GM19467 (cell line): ENCODE results near the gene CDC123.
"Not testable (repeated sequence)": the region's sequence is repeated elsewhere in the genome, so short reads cannot be mapped to it uniquely, and the experiment has no call there.

Experiments used
- ATAC-seq: cut with Tn5 transposase; IDR thresholded peaks from one replicate; pipeline ENCODE4 v1.9.1; 2021; ENCODE audit warnings: mild to moderate bottlenecking, moderate library complexity; ENCODE audit not compliant: unreplicated experiment

The CDC123 gene, protein sequence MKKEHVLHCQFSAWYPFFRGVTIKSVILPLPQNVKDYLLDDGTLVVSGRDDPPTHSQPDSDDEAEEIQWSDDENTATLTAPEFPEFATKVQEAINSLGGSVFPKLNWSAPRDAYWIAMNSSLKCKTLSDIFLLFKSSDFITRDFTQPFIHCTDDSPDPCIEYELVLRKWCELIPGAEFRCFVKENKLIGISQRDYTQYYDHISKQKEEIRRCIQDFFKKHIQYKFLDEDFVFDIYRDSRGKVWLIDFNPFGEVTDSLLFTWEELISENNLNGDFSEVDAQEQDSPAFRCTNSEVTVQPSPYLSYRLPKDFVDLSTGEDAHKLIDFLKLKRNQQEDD

DNA sequence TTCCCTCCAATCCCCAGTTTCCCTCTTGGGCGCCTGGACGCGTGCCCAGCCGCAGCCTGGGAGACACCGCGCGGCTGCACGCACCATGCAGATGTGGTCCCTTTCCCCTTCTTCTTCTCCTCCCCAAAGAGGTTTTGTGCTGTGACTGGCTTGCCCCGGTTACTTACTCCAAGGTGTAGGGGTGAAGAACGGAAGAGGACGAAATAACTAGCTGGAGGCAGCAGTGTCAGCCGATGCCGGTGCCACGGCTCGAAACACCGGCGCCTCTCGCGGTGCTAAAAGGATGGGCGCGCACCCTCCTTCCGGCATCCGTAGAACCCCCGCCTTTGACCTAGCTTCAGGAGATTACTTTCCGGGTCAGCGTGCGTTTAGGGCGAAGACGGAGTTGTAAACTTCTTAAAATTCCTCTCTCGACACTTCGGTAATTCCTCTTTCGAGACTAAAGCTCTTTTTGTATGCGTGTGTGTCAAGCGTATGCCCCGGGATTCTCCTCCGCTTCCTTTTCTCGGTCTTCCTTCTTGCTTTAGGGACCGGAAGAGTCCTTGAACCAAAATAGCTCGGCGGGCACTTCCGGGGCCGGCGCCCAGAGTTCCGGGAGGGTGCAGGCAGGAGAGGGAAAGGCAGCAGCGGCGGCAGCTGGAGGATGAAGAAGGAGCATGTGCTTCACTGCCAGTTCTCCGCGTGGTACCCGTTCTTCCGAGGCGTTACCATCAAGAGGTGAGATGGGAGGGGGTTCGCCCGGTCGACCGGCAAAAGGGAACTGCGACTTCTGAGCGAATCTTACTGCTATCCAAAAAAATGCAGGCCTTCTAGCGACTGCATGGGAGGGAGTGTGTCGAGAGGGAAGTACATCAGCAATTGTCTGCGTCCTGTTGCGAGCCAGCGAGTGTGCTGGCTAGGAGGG, at the start of gene CDC123, which contains the start of gene NUDT5:
CDC123 (plus strand) TSS at position 586 of the 904 bp plus-strand sequence; CDS start at position 644, 58 bp downstream.
NUDT5 (minus strand) TSS at position 289 of the 904 bp plus-strand sequence. CDS start 9,600 bp downstream, outside the sequence.
- peak; percentile 79 for ATAC-seq

DNA sequence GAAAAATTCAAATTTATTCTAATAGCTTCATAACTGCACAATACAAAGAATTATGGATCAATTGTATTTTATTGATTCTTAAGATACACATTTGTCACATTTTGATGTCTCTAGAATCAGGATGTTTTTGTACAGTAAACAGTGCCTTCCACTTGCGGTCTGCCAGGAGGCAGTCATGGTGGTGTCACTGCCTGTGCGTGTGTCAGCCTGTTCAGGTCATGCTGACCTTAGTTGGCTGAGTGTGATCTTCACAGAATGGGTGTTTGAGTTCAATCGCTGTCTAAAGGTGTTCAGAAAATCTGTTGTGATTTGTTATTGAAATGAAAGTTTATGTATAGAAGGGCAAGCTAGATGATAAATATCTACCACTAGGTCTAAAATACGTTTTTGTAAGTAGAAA, 45.8 kb upstream of the CDC123 start:
- no peak for ATAC-seq

DNA sequence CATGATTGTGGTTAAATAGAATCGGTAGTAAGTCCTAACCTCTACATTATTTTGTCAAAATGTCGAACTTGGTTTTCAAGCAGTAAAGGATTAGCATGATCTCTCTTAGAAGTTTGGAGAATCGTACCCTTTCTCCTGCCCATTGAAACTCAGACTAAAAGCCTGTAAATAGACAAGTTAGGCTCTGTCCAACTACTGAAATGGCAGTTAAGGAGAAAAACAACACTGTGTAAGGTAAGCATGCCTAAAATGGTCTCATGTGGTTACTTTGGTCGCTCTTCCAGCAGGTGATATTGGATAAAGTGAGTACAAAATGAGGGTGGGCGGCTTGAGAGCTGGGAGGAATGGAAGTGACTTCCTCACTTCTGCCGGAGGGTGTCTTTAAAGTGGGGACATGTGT, 41.5 kb upstream of the CDC123 start:
- no peak for ATAC-seq

DNA sequence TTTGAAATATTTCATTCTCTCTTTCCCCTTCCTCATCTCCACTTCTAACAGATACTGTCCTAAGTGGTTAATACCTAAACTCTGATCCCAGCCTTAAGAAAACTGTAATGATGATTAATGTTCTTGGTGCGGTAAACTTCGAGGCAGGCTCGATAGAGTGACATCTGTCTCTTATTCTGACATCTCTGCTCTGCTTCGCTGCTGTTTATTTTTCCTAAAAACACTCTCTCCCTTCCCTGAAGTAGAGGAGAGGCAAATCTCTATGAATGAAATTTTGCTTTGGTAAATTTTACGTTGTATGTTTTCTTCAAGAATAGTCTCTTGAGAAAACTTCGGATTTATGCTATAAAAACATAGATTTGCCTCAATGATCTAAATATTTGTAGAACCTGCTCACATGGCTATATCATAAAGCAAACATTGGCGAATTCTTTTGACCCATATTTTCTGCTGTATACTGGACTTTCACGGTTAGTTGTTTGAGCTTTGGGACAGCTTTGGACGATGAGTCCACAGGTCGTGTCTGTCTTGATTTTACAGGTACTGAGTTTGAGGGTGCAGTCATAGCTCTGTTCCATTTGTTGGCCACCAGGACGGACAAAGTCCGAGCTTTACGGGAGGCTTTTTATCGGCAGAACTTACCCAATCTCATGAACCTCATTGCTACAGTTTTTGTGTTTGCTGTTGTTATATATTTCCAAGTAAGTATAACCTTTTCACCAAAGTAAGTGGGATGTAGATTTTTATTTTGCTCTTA, 39.4 kb upstream of the CDC123 start:
- no peak for ATAC-seq

DNA sequence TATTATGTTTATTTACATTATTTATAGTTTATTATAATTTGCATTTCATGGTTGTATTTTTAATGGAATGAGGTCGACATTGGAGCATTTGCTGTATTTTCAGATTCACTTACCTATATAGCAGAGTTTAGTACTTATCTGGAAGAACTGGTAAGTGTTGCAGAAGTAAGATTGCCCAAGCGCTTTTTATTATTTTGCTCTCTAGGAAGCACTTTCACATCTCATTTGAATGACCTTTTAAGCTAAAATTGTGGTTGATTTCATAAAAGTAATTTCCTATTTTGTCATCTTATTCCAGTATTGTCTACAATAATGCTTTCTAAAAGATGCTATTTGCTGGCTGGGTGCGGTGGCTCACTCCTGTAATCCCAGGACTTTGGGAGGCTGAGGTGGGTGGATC, 37.9 kb upstream of the CDC123 start:
- ATAC-seq = no peak

DNA sequence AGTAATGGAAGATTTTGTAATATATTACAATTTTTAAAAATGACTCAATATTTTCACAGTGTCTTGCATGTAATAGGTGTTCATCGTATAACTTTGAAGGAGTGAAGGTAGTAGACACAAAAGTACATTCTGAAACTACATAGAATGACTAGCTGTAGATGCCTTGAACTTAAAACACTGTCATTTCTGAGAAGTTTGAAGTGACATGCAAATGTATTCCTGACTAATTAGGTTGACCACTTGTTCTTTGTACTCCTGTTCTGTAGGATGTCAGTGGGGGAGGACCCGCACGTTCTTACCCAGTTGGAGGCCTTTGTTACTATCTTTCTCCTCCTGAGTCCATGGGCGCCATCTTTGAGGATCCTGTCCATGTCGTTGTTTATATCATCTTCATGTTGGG, 35.3 kb upstream of the CDC123 start:
- no peak for ATAC-seq

DNA sequence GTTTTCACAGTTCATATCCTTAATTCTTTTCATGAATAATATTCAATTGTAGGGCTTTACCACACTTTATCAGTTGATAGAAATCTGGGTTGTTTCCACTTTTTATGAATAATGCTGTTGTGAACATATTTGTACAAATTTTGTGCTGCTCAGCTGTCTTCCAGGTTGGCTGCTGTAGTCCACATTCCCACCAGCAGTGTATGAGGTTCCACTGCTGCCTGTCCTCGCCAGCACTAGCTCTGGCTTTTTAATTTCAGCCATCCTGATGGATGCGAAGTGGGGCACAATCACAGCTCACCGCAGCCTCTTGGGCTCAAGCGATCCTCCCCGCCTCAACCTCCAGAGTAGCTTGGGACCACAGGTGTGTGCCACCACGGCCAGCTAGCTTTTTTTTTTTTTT, 33.1 kb upstream of the CDC123 start:
- no peak for ATAC-seq

DNA sequence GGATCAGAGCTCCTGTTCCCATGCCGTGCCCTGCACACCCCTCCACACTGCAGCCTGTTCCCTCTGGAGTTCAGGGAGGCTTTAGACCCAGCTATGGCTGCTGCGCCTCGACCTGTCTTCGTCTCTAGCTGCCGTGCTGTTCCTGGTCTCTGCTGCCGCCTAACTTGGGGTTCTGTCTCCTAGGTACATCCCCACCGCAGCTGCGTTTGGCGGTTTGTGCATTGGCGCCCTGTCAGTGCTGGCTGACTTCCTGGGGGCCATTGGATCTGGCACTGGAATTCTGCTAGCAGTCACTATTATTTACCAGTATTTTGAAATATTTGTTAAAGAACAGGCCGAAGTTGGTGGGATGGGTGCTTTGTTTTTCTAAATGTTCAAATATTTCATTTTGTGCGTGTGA, 31.9 kb upstream of the CDC123 start:
- no peak for ATAC-seq

DNA sequence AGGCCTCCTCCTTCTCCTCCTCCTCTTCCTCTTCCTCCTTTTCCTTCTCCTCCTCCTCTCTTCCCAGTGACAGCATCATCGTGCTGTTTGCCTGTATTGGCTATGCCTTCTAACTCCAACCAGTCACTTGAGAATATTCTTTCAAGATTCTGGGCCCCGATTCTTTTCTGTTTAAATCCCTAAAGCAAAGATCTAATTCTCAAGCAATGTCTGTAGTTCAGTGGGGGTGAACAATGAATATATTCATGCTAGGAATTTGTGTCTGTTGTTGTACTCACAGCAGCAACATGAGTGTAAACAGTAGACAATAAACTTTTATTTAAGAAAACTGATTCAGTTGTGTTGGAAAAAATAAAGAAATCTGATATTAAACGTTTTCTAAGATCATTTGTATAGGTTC, 31.0 kb upstream of the CDC123 start:
- ATAC-seq = no peak

DNA sequence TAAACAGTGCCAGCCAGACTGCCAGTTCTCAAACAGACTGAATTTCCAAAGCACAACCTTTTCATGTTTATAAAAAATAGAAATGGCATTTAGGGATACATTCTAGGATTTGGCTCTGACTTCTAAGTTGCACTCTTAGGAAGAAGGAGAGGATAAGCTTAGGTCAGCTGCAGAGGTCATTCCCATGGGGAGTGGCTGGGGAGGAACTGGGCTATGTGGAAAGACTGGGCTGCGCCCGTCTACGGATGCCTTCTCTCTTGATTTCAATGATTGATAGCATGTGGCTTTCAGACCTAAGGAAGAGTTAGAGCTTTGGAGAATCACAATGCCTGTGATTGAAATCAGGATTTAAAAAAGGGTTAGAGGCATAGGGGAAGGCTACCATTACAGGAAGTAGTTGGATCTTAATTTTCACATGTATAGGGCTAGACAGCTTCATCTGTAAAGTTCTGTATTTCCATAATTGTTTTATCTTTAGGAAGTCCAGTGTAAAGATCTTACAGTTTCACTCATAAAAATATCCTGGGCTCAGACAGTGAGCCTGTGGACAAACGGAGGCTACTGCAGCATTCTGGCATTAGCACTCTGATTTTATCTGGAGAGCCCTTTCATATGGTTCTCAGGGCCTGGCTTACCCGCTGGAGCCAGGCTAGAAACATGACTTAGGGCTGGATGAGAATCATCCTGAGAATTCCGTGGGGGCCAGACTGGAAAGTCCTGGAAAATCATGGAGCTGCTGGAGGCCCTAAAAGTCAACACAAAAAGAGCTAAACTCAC, 29.8 kb upstream of the CDC123 start:
- no peak for ATAC-seq

DNA sequence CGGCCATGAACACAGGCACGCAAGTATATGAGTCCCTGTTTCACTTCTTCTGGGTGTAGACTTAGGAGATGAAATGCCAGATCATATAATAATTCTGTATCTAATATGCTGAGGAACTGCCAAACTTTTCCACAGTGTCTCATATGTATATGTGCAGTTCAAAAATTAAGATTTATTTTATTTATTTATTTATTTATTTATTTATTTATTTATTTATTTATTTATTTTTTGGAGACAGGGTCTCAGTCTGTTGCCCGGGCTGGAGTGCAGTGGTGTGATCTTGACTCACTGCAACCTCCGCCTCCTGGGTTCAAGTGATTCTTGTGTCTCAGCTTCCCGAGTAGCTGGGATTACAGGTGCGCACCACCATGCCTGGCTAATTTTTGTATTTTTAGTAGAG, 24.5 kb upstream of the CDC123 start:
- ATAC-seq = not testable (repeated sequence)

DNA sequence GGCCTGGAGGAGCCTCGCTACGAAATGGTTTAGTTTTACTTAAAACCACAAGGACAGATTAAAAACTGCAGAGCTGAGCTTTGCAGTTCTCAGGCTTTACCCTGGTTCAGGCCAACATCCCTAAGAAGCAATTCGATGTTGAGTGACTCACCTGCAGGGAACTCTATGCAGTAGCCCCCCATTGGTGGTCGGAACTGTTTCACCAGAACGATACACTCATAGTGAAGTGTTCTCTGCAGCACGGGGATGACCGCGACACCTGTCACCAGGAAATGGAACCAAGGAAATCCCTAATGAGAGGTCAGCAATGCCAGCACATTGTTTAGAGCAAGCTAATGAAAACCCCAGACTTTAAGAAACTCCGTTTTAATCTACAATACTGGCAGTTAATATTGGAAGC, 18.3 kb upstream of the CDC123 start:
- no peak for ATAC-seq

DNA sequence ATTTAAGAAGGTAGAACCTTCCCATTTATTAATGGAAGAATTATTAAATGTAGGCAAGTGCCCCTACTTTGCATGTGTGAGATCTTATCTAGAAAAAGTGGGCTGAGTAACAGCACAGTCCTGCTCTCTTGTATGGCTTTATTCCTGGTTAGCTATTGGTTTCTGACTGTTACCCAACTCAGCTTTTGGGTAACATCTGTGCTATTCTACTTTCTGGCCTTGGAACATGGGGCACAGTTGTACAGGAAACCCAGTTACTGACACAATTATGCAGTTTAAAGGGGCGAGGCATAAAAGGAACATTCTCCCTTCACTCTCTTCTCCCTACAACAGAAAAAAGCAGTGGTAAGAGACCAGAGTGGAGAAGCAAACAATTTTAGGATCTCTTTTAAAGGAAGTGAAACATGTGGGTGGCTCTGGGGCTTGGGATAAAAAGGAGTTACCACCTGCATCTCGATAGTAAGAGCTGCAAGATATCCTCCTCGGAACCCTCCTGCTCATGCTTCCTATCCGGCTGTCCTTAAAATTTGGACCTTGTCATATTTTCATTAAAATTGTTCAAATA, 16.3 kb upstream of the CDC123 start:
- ATAC-seq = no peak

DNA sequence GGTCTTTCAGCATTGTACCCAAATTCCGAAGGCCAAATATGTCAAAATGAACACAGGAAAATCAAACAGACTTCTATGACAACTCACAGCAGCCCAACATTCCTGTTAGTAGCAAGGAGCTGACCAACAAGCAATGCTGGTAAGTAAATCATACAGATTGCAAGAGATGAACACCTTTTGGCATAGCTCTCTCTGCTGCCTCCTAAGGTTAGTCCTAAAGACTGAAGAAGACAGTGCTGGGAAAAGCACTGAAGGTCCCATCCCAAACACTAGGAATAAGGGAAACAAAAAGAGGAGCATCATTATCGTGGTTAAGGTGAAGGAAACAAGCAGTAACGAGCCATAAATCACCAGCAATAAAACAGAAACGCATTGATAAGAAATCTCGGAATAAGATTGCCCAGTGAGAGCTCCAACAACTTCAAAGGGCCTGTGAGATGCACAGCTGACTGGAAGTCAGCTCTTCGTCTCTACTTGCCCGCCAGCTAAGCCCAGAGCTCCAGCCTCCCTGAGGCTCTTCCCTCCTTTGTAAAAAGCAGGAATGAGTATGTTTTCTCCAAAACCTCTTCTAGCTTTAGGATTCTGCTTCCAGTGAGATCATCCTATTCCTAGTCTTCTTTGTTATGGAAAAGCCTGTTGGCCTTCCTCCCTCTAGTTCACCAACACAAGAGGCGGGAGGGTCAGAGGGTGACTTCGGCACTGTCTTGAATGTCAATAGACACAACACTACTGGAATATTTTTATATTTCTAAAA, 15.6 kb upstream of the CDC123 start:
- ATAC-seq = no peak

DNA sequence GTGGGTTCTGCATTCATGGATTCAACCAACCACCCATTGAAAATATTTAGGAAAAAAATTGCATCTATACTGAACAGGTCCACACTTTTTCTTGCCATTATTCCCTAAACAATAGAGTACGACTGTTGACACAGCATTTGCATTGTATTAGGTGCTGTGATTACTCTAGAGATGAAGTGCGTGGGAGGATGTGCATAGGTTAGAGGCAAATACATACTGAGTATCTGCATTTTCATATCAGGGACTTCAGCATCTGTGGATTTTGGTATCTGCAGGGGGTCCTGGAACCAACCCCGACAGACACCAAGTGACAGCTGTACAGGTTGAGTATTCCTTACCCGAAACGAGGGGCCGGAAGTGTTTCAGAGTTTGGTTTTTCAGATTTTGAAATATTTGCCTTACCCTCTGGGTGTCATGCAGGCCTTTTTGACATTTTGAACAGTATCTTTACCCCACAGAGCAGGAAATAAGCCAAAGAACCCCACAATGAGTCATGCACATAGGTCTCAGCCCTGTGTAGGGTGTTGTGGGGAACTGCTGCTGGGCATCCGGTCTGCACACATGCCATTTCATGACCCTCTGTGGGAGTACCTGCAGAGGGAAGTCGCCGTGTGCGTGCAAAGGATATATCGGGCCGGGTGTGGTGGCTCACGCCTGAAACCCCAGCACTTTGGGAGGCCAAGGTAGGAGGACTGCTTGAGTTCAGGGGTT, 14.8 kb upstream of the CDC123 start:
- no peak for ATAC-seq

DNA sequence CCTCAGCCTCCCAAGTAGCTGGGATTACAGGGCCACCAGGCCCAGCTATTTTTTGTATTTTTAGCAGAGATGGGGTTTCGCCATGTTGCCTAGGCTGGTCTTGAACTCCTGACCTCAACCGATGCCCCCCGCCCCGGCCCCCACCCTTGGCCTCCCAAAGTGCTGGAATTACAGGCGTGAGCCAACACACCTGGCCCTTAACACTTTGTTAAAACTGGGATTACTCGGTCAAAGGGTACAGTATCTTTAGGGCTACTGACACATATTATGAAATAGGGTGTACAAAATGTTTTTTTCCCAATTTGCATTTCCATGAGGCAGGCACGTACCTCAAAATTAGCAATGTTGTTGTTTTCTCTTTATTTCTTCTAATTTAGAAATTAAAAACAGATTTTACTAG, 11.8 kb upstream of the CDC123 start:
- no peak for ATAC-seq

DNA sequence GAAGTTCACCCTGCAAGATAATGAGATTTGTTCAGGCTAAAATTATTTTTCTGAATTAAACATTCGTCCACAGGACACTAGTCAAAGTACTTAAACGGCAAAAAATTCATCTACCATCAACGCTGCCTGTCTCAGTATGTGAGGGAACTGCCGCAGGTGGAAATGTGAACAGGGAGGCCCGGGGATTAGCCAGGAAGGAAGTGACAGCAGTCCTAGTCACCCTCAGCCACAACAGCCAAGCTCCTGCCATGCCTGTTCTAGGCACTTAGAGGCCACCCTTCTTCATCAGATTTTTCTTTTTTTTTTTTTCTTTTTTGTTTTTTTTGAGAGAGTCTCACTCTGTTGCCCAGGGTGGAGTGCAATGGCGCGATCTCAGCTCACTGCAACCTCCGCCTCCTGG, 9.7 kb upstream of the CDC123 start:
- no peak for ATAC-seq

DNA sequence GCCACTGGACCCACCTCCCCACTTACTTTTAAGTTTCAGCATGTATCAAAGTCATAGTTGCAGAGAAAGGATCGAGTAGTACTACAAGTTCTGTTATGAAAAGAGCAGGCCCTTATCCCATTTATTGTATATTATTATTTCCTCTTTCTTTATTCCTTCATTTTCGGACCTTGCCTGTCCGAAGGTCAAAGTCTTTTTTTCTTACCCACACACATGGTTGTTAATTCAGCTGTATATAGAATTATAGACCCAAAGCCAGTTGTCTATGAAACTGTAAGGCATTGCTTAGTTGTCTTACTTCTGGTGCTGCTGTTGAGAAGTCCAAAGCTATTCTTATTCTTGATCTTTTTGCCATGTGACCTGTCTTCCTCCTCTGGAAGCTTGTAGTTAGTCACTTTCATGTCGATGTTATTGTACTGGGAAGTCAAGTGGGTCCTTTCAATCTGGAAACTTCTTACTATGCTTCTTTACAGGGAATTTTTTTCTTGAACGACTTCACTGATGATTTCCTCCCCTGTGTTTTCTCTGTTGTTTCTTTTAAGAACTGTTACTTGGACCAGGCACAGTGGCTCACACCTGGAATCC, 8.6 kb upstream of the CDC123 start:
- no peak for ATAC-seq
